Peyer's patch (tissue), 4 donors: Measurements from ENCODE around the gene DVL3.

Source experiments
- CTCF ChIP-seq, 6 experiments: fragments of 450-650 bp in 4 of 6; fragments of 200-600 bp in 2 of 6; sonication (generic) in 1 of 6; IDR thresholded peaks; one replicate each; pipeline ENCODE4 v1.5.1; 2017 to 2019; ENCODE audit warnings: antibody characterized with exemption in 6 of 6, mild to moderate bottlenecking in 3 of 6, moderate library complexity in 1 of 6
- POLR2A ChIP-seq, 2 donors: fragments of 450-650 bp; IDR thresholded peaks; one replicate each; pipeline ENCODE4 v1.5.1; 2017; ENCODE audit warnings: antibody characterized with exemption in 2 of 2, mild to moderate bottlenecking in 2 of 2, moderate library complexity in 2 of 2

- TF ChIP-seq POLR2A (IDR thresholded peaks at IDR 0.05): no peak
- TF ChIP-seq CTCF (IDR thresholded peaks at IDR 0.05): peak; percentile 16 to 74 (median 60)
Measured at GRCh38 chr3:184145111-184145524, 10.1 kb upstream of the DVL3 start.
